GM19239 (cell line): ENCODE results near the gene LPAR1.
"Not testable (repeated sequence)": the region's sequence is repeated elsewhere in the genome, so short reads cannot be mapped to it uniquely, and the experiment has no call there.

ENCODE experiments used
- DNase-seq: peaks from one replicate; pipeline ENCODE4 v3.0.0; 2011; ENCODE audit warnings: low spot score; ENCODE audit not compliant: insufficient read length
- FAIRE-seq: peaks from 2 replicates; lab custom pipeline; 2011; peaks lifted over from hg19 to GRCh38; lab: Jason Lieb, UNC

Gene LPAR1

GRCh38 chr9:110844121-110844520 is 194.1 kb downstream of the LPAR1 start:
- FAIRE-seq = no peak
- DNase-seq = no peak

- DNase-seq = no peak
- FAIRE-seq = no peak
Measured at GRCh38 chr9:110842986-110843385, 195.3 kb downstream of the LPAR1 start.

- DNase-seq (no peak), FAIRE-seq (no peak)
Measured at GRCh38 chr9:110842169-110842568, 196.1 kb downstream of the LPAR1 start.

GRCh38 chr9:110837401-110838005 is 200.8 kb downstream of the LPAR1 start:
- FAIRE-seq (no peak), DNase-seq (no peak)

- no peak for FAIRE-seq
- no peak for DNase-seq
Measured at GRCh38 chr9:110835859-110836271, 202.4 kb downstream of the LPAR1 start.

- DNase-seq (no peak), FAIRE-seq (no peak)
Measured at GRCh38 chr9:110835404-110835803, 202.9 kb downstream of the LPAR1 start.

- no peak for FAIRE-seq
- DNase-seq = no peak
Measured at GRCh38 chr9:110832926-110833325, 205.3 kb downstream of the LPAR1 start.

GRCh38 chr9:110830495-110830894 is 207.8 kb downstream of the LPAR1 start:
- DNase-seq = no peak
- no peak for FAIRE-seq

- FAIRE-seq = no peak
- no peak for DNase-seq
Measured at GRCh38 chr9:110828264-110828663, 210.0 kb downstream of the LPAR1 start.

- not testable (repeated sequence) for DNase-seq, FAIRE-seq
Measured at GRCh38 chr9:110826400-110826799, 211.9 kb downstream of the LPAR1 start.

- FAIRE-seq (no peak), DNase-seq (no peak)
Measured at GRCh38 chr9:110825950-110826349, 212.3 kb downstream of the LPAR1 start.

GRCh38 chr9:110825129-110825528 is 213.1 kb downstream of the LPAR1 start:
- FAIRE-seq, DNase-seq: not testable (repeated sequence)
